ENCODE results near the gene IDH3G. TPM values are rescaled to one million over a fixed set of nuclear protein-coding genes. Genes with fewer than 3 reads are reported as not detected.

Gene IDH3G
- total RNA-seq, 1 donor from 2014 or later = 61.1 TPM

DNA sequence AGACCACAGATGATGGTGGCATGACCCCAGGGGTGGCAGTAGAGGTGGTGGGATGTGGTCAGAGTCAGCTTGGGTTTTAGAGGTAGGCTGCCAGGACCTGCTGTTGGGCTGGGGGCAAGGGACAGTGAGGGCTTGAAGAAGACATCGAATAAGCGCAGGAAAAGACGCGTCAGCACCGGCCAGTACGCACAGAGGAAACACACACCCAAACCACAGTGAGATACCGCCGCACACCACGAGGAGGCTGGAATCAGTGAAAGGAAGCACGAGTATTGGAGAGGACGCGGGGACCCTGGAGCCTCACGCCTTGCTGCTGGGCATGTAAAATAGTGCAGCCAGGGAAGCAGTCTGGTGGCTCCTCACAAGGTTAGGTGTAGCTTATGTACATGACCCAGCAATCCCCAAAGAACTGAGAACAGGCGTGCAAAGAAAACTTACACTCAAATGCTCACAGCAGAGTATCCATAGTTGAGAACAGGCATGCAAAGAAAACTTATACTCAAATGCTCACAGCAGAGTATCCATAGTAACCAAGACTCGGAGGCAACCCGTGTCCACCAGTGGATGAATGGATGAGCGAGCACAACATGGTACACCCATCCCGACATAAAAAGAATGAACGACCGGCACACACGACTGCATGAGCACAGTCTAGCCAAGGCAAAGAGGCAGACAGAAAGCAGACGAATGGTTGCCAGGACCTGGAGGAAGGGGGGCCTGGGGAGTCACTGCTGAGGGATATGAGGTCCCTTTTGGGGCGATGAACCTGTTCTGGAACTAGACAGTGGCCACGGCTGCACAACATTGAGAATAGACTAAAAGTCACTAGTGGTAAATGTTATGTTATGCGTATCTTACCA is 22.9 kb upstream of the IDH3G start:
- no peak for DNase-seq

DNA sequence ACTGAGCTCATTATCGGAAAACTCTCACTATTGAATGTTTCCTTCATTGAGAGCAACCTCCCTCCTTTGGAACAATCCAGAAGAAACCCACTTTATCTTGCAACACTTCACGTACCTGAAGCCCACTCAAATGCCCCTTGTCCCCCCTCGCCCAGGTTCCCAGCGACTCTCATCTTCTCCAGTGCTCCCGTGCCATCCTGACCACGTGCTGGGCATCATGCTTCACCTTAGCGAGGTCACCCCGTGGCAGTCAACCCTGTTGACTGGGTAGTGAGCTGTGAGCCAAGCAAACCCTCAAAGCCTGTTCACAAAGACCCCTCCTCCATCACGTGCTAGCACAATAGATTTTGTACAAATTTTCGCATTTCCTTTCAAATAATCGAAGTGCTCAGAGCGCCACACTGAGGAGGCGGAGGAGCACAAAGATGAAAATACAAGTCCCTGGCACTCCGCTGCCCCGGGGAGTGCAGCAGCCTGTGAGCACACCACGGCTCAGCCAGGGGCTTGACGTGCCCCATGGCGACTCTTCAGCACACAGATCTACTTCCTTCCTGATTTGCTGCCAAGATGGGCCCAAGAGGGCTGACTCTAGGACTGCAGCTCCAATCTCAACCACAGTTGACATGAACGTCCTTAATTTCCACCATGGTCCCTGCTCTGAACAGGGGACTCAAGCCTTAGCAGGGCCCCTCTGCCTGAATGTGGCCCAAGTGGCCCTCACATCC is 20.6 kb upstream of the IDH3G start:
- DNase-seq = no peak

DNA sequence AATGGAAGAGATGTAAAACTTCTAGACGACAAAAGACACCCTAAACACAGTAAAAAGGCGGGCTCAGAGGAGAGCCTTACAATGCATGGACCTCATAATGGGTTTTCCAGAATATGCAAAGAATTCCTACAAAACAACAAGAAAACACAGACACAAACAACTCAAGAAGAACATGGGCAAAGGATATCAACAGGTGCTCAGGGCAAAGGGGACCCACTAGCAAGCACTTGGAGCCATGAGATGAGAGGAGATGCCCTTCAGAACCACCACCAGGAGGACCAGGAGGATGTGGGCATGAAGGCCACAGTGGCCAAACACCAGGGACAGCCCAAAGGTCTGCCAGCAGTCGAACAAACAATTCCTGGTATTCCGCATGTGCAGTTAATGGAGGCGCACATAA is 19.0 kb upstream of the IDH3G start:
- no peak for DNase-seq

DNA sequence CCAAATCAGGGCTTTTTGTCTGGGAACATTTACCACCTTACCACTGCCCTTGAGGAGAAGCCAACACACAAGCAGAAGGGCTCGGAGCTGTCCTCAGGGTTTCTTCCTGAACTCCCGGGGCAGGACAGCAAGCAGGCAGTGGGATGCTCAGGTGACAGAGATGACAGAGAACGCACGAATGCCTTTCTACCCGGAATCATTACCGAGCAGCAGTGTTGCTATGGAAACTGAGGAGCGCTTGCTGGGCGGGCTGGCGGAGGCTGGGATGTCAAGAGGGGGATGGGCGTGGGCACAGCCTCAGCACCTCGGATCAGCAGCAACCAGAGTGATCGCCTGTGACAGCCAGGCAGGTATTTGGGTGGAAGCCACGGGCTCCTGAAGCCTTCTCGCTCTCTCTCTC is 18.0 kb upstream of the IDH3G start:
- DNase-seq = no peak

DNA sequence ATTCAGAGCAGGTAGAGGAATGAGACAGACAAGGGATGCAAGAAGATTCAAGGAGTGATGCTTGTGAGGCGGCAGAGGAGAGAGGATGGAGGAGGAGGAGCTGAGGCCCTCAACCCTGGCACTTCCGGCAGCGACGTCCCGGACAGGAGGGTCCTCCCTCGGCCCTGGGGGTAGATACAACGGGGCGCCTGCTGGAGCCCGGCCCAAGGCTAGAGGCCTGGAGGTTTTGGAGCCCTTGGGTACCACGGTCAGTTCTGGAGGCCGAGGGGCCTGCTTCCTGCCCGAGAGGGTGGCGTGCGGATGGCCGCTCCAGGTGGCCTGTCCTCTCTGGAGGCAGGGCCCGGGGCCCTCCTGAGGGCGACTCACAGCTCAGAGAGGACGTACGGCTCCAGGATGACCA is 13.8 kb upstream of the IDH3G start:
- no peak for DNase-seq

DNA sequence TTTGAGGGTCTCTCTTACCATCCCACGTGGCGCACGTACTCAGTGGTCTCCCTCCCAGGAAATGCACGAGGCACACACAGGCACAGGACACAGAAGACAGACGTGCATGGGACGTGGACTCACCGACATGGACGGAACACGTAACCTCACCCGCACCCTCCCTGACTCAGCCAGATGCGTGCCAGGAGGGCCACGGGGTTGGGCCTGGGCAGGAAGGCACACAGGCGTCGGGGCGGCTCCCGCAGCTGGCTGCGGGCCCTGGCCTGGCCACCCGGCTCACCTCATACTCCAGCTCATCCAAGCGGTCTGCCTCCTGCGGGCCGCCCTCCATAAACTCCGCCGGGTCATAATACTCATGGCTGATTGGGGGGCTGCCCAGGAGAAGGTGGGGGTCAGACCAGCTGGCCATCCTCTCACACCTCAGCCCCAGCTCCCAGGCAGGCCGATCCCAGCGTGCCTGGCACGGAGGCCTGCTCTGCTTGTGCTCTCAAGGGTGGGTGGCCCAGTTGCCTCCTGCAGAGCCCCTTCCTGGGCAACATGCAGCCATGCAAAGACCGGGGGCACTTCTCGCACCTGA is 12.9 kb upstream of the IDH3G start:
- no peak for DNase-seq

DNA sequence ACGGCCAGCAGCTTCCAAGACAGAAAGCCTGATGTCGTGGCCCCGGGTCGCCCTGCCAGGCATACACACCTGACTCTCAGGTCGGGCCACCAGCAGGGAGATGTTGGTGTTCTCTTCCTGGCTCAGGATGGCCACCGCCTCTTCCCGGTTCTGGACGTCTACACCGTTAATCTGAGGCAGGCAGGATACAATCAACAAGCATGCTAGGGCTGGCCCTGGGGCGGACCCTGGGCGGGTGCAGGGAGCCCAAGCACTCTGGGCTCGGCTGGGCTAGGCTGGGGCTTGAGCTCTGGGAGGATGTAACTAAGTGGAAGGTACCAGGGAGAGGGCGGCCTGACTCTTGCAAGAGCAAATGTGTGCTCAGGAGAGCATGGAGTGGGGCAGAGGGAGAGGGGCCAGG is 11.3 kb upstream of the IDH3G start:
- DNase-seq = no peak

DNA sequence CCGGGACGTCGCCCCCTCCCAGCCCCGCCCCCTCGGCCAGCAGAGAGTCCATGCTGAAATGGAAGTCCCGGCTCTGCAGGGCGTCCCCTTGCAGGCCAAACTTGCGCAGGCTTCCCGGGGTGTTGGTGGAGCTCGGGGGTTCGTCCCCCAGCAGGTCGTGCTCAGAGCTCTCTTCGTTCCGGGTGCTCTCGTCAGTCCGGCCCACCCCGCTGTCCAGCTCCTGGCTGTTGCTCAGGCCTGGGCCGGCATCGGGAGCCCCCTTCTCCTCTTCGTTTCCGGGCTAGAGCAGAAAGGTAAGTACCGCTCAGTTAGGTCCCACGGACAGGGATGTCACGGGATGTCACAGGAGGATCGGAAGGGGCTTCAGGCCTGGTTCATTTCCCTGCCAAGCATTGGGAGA is 10.4 kb upstream of the IDH3G start:
- no peak for DNase-seq

DNA sequence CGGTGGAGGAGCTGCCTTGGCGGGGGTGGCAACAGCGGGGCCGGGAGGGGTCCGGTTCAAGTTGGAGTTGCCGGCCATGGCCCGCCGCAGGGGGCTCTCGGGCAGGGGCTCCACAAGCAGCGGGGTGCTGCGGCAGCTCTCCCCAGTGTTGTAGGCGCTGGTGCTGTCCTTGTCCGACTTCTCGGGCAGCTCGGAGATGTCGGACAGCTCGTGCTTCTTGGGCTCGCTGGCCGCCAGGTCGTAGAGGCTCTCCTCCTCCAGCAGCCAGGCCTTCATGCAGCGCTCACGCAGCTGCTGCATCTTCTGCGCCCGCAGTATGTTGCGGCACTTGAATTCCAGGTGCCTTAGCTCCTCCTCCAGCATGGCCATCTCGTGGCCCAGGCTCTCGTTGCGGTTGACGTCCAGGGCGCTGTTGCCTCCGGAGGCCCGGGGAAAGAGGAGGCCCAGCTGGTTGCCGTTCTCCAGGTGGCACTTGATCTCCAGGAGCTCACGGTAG is 10.0 kb upstream of the IDH3G start:
- no peak for DNase-seq

DNA sequence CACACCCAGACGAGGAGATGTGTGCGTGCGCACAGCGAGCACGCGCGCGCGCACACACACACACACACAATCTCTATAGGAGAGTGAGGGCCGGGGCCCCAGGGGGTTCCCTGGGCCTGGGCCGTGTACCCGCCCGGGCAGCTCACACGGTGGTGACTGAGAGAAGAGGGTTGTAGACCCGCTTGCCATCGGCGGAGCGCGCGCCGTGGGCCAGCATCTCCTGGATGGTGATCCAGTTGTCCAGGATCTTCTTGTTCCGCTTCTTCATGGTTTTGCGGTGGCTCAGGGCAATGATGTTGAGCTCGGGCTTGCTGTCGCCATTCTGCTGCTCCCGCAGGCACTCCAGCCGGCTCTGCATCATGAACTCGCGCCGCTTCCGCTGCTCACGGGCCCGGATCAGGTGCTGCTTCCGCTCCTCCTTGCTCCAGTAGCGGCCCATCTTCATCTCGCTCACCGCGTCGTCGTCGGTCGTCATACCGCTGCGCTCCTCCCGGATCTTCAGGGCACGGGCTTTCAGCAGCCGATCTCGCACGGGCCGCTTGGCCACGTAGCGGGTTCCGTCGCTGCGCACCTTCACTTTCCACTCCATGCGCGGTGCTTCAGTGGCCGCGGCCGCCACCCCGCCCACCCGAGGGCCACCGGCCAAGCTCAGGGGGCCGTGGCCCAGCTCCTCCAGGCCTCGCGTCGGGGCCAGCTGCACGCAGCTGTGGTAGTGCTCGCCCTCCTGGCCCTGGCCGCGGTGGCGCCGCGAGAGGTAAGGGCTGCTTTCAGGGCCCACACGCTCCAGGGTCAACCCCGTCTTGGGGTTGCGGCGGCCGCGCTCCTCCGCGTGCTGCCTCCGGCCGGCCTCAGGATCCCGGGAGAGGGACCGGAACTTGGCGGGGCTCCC is 9.3 kb upstream of the IDH3G start:
- no peak for DNase-seq

DNA sequence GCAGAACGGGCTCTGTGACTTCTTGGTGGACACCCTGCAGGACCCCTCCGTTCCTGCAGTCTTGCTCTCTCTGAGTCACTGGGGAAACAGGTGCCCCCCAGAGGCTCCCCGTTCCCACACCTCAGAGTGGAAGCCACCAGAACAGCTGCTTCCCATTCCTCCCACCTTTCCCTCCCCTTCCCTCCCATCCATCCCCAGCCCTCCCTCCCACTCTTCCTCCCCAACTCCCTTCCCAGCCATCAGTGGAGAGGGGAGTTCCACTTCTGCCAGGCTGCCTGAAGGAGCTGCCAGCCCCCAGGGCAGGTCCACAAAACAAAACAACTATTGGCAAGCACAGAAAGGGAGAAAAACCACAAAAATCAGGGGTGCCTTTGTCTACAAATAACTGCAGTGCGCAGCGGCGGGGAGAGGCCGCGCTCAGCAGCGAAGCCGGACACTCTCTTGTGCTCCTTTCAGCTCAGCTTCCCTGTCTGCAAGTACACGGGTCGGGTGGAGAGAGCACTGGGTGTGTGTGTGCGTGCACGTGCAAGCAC is 8.4 kb upstream of the IDH3G start:
- DNase-seq = no peak

DNA sequence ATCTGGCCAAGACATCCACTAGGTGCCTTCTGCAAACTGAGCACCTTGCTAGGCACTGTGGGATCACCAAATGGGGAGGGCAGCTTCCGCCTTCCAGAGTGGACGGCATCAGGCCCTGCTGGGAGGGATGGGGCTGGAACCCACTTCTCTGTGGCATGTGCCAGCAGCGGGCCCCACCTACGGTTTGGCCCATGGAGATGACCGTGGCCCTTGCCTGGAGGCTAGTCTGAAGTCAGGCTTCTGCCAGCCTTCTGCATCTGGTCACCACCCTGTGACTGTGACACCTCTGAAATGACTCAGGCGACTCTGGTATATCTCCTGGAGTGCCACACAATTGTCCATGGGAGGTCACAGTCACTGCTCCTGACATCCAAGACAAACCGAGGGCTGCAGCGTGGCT is 7.5 kb upstream of the IDH3G start:
- no peak for DNase-seq

DNA sequence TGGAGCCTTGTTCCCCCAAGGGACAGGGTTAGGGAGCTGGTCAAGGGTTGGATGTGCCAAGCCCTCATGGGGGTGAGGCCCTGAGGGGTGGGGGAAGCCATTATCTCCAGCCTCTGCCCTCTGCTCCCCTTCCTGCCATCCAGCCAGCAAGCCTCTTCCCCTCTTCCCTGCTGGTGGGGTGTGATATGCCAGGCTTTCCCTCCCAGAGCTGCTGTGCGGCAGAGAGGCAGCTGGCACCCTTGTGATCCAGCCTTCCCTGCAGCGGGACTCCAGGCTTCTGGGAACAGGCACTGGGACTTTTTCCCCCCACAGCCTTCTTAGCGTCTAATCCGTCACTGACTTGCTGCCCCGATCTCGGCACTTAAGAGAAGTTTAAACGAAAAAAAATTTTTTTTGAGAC is 6.6 kb upstream of the IDH3G start:
- no peak for DNase-seq

DNA sequence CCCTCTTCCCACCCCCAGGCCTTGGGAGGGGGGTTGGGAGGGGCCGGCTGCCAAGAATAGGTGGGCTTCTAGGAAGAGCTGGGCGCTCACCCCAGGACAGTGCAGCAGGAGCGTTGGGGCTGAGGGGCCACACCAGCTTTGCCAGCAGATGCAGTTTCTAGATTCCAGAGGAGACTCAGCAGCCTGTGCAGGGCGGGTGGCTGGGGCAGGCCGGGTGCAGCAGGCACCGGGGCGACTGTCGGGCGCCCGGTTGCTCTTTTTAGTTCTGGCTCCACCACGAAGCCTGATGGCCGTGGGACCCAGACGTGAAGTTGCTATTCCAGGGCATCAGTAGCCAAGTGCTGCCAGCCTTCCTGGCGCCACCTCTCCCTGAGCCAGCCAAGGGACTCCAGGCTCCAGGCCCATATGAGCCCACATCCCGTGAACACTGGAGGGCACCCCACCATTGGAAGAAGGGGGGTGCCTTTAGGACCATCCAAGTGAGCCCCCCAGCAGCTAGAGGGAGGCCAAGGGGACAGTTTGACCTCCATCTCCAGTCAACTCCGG is 6.1 kb upstream of the IDH3G start:
- DNase-seq = no peak

DNA sequence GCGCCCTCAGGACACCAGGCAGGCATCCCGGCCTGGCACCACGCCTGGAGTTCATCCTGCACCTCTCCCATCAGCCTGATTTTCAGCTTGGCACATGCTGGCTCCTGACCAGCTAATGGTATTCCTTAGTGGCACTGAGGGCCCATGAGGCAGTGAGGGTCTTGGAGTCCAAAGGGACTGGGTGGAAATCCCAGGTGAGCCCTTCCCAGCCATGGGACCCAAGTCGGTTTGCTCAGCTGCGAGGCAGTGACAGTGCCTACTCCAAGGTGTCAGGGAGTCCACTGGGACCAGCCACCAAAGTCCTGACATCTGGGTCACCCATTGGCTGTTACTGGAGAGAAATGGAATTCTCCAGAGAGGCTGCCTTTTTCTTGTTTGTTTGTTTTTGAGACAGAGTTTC is 5.2 kb upstream of the IDH3G start:
- DNase-seq = no peak

DNA sequence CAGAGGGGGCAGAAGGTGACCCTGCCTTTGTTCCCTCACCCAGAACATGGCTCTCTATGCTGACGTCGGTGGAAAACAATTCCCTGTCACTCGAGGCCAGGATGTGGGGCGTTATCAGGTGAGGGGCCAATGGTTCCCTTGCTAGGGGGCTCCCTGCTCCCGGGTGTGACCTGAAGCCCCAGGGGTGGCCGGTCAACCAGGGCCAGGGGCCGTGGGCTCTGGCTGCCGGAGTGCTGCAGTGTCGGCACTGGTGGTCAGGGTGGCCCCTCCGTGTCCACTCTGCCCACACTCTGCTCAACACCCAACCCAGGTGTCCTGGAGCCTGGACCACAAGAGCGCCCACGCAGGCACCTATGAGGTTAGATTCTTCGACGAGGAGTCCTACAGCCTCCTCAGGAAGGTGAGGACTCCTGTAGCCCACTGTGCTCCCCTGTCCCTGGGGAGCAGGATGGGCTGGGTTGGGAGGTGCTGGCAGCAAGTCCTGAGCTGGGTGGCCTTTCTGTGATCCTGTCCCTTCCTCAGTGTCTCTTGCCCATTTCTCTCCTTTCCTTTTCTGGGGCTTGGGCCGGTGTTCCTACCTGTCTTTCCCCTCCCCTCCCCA is 3.3 kb upstream of the IDH3G start:
- DNase-seq = no peak

DNA sequence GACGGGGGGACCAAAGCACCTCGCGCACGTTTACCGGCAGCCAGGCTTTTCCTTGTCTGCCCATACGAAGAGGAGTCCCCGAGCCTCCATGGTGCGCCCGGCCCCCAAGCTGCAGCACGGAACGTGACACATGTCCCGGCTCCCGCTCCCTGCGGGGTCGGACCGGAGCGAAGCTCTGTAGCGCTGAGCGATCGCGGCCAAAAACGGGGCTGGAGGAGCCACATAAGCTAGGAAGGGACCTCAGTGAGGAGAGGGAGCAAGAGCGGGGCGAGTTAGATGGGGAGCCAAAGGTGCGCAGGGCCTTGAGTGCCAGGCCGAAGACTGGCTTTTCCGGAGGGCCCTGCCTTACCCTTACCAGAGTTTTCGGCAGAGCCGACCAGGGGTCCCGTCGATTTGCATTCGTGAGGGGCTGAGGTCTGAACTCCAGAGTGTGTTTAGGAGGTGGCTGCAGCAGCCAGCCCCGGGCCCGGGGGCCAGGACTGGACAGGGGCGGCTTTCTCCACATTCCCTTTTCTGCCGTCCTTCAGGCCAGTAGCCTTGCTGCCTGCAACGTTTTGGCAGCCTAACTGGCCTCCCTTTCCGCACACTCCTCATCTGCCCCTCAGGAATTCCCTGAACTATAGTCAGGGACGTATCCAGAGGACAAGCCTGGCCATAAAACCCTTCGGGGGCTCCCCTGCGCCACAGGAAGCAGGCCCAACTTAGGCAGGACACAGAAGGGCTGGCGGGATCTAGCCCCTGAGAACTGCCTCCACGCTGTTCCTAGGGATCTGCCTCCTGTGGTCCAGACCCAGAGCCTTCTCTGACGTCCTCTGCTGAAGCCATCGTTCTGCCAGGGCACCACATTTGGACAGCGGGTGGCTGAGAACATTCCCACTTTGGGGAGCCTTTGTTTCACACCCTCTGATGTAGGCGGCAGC is 982 bp upstream of the IDH3G start:
- no peak for DNase-seq

DNA sequence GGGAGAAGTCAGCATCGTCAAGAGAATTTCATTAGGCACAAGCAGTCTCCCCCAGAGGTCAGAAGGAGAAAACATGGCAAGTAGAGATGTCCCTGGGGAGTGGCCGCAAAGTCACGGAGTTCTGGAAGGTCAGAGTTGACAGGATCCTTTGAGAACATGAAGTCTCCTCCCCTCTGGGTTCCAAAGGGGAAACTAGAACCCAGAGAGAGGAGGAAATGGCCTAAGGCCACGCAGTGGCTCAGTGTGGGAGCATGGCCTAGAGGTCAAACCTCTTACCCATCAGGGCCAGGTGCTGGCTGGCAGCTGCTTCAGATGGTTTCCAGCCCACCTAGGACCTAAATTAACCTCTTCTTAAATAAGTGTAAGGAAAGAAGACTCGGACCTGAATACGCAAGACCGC is 884 bp downstream of the IDH3G start:
- DNase-seq = no peak

DNA sequence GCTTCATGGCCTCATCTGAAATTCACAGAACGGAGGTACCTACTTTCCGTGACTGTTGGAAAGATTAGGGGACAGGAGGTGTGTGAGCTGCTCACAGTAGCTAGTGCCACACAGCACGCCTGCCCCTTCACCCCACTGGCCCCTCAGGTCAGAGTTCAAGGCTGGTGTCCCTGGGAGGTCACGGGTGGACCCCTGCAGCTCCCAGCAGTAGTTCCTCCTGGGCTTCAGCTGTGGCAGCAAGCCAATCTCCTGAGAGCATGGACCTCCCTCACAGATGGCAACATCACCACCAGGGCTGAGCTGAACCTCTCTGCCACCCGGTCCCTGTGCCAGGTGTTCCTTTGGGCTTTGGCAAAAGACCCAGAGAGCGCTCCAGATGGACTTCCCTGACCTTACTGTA is 1.8 kb downstream of the IDH3G start:
- DNase-seq = no peak
